Body of pancreas (tissue), 4 donors: ENCODE data around the gene TLK2.
"Not testable (repeated sequence)": the region's sequence is repeated elsewhere in the genome, so short reads cannot be mapped to it uniquely, and the experiment has no call there.

ENCODE experiments used
- POLR2A ChIP-seq, 3 donors: fragments of 450-650 bp; IDR thresholded peaks; one replicate each; pipeline ENCODE4 v1.6.1; 2016; ENCODE audit warnings: antibody characterized with exemption in 3 of 3, mild to moderate bottlenecking in 2 of 3
- TF ChIP-seq, protein P1 (sequence below), 7 experiments: fragments of 450-650 bp in 4 of 7; fragments of 200-600 bp in 3 of 7; sonication (generic) in 3 of 7; IDR thresholded peaks; one replicate each; pipeline ENCODE4 v1.5.1; 2016 to 2019; ENCODE audit warnings: antibody characterized with exemption in 7 of 7

DNA sequence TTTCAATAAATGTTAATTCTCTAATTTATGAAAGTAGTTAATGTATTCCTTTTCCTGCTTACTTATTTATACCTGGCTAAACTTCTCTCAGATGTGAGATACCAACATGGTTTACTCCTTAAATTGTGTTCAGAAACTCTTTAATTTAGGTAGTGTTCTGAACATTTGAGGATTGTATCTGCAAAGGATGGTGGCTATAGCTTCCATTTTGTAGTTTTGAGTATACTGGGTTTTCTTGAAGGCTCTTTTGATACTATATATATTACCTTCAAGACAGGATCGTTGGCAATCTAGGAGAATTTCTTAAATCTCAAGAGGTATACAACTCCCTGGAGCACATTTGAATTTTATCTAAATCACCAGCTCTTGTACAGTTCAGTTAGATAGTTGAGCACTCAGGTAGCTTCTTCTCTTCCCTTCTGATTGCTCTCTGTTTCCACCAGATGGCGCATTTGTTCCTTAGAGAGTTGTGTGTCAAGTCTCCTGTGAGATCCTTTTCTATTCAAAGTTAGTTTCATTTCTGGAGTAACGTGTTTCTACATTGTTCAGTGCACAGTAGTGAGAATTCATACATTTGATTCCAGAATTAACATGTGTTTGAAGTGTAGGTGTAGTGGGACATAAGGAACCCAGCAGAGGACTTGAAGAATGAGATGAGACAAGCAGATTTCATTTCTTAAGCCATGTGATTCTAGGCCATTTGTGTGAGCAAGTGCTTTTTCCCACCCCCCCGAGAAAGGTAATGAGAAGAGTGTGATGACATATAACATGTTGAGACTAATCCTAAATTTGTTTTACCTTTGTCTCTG lies 74.4 kb downstream of the TLK2 start:
- TF ChIP-seq, protein P1, sequence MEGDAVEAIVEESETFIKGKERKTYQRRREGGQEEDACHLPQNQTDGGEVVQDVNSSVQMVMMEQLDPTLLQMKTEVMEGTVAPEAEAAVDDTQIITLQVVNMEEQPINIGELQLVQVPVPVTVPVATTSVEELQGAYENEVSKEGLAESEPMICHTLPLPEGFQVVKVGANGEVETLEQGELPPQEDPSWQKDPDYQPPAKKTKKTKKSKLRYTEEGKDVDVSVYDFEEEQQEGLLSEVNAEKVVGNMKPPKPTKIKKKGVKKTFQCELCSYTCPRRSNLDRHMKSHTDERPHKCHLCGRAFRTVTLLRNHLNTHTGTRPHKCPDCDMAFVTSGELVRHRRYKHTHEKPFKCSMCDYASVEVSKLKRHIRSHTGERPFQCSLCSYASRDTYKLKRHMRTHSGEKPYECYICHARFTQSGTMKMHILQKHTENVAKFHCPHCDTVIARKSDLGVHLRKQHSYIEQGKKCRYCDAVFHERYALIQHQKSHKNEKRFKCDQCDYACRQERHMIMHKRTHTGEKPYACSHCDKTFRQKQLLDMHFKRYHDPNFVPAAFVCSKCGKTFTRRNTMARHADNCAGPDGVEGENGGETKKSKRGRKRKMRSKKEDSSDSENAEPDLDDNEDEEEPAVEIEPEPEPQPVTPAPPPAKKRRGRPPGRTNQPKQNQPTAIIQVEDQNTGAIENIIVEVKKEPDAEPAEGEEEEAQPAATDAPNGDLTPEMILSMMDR (IDR thresholded peaks at IDR 0.05): peak in 6 of 7 experiments; percentile 30 to 47 (median 40)
- not testable (repeated sequence) for TF ChIP-seq POLR2A (IDR thresholded peaks at IDR 0.05)
